Measurements from ENCODE around the gene HOXB5. TPM values are rescaled to one million over a fixed set of nuclear protein-coding genes. Genes with fewer than 3 reads are reported as not detected.
A peak's percentile ranks its signal among the peaks of the same experiment; 100 is the strongest.

Gene HOXB5
- total RNA-seq, 2 donors from 2014 or later, result 0.56 to 3.8 TPM

DNA sequence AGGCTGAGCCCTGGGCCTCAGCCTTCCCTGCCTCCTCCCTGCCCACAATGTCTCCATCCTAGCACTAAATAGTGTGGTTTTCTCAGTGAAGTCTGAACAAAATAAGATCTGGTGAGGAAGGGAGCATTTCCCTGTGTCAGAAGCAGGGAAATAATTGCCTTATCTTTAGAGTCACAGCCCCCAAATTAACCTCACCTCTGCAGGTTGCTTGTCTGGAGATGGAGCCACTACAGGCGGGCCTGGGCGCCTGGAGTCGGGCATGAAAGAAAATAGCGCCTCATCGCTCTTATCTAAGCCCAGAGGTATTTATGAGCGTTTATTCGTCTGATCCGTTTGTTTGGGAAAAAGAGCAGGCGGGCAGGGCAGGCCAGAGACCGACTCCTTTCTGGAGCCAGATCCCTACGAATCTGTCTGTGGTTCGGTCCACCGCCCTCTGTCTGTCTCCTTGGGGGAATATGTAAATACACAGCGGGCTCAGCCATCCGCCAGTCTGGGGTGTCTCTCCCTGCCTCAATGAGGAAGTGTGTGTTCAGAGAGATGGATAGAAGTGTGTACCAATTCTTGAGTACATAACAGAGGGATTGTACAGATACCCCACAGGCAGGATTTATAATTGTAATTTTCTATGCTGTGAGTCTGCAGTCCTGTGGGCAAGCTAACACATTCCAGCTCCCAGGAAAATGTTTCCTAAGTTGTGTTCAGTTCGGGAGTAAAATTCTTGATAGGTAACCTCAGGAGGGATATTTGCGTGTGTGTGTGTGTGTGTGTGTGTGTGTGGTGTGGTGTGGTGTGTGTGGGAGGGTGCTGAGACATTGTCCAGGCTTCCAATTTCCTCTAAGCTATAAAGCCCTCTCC is 6.9 kb upstream of the HOXB5 start:
- TF ChIP-seq, protein P1, sequence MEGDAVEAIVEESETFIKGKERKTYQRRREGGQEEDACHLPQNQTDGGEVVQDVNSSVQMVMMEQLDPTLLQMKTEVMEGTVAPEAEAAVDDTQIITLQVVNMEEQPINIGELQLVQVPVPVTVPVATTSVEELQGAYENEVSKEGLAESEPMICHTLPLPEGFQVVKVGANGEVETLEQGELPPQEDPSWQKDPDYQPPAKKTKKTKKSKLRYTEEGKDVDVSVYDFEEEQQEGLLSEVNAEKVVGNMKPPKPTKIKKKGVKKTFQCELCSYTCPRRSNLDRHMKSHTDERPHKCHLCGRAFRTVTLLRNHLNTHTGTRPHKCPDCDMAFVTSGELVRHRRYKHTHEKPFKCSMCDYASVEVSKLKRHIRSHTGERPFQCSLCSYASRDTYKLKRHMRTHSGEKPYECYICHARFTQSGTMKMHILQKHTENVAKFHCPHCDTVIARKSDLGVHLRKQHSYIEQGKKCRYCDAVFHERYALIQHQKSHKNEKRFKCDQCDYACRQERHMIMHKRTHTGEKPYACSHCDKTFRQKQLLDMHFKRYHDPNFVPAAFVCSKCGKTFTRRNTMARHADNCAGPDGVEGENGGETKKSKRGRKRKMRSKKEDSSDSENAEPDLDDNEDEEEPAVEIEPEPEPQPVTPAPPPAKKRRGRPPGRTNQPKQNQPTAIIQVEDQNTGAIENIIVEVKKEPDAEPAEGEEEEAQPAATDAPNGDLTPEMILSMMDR (IDR thresholded peaks at IDR 0.05), result no peak
- Histone ChIP-seq H3K36me3 (peaks cover 3% of the 10 kb centered on the region), H3K9me3 (no peaks in the 10 kb centered on the region), H3K27me3 (replicated peaks; ENCODE audit: insufficient read depth) (no peaks in the 10 kb centered on the region), H3K4me3 (no peak overlapping the region), H3K27ac (no peak overlapping the region), H3K4me1 (ENCODE audit: control insufficient read depth in 1 of 2, low read depth in 2 of 2) (peaks cover 9 to 46% of the 10 kb centered on the region in 2 donors)
- ATAC-seq (ENCODE audit: insufficient number of reproducible peaks, low FRiP score, low read depth) (no peak), DNase-seq (ENCODE audit: low spot score) (no peak)

DNA sequence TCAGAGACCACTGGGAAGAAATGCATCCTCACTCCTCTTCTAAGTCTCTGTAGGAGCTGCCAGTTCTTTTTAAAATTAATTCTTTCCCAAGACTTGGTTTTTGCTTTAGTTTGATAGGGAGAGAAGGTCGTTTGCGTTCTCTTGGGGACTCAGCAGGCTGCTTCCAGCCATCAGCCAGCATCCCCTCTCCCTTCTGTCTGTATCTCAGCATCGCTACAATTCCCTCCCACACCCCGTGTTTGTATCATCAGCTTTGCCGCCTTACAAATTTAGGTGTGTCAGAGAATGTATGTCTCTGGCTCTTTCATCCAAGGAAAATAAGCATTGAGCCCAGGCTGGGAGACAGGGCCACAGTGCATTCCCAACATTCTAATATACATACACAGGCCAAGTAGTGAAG is 5.8 kb upstream of the HOXB5 start:
- TF ChIP-seq, protein P1 (IDR thresholded peaks at IDR 0.05), result no peak
- no peak overlapping the region for H3K4me3 ChIP-seq
- no peak overlapping the region for H3K27ac ChIP-seq
- no peak for ATAC-seq (ENCODE audit: insufficient number of reproducible peaks, low FRiP score, low read depth)
- no peak for DNase-seq (ENCODE audit: low spot score)
- no peaks in the 10 kb centered on the region for H3K27me3 ChIP-seq (replicated peaks; ENCODE audit: insufficient read depth)
- H3K9me3 ChIP-seq, result no peaks in the 10 kb centered on the region
- H3K4me1 ChIP-seq (ENCODE audit: control insufficient read depth in 1 of 2, low read depth in 2 of 2), result peaks cover 9 to 46% of the 10 kb centered on the region in 2 donors
- H3K36me3 ChIP-seq, result peaks cover 8% of the 10 kb centered on the region

DNA sequence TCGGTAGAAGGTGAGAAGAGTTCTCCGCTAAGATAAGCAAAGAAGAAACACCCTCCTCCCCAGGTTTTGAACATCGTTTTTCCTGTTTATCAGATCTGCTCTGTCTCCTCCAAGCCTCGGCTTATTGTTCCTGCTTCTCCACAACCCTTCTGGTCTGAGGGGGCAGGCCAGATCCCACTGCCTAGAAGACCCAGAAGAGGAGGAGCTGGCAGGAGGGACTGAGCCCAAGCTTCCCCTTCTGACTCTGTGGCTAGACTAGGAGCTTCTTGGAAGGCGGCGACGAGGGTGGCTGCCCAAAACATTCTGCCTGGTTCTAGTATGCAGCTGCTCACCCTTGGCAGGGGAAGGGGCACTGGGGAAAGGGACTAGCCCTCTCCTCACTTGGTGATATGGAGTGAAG is 5.2 kb upstream of the HOXB5 start:
- Histone ChIP-seq H3K27ac (no peak overlapping the region), H3K27me3 (replicated peaks; ENCODE audit: insufficient read depth) (no peaks in the 10 kb centered on the region), H3K9me3 (no peaks in the 10 kb centered on the region), H3K36me3 (peaks cover 8% of the 10 kb centered on the region), H3K4me3 (no peak overlapping the region), H3K4me1 (ENCODE audit: control insufficient read depth in 1 of 2, low read depth in 2 of 2) (peaks cover 9 to 46% of the 10 kb centered on the region in 2 donors)
- DNase-seq (ENCODE audit: low spot score), result no peak
- TF ChIP-seq, protein P1 (IDR thresholded peaks at IDR 0.05), result no peak
- ATAC-seq (ENCODE audit: insufficient number of reproducible peaks, low FRiP score, low read depth), result no peak

DNA sequence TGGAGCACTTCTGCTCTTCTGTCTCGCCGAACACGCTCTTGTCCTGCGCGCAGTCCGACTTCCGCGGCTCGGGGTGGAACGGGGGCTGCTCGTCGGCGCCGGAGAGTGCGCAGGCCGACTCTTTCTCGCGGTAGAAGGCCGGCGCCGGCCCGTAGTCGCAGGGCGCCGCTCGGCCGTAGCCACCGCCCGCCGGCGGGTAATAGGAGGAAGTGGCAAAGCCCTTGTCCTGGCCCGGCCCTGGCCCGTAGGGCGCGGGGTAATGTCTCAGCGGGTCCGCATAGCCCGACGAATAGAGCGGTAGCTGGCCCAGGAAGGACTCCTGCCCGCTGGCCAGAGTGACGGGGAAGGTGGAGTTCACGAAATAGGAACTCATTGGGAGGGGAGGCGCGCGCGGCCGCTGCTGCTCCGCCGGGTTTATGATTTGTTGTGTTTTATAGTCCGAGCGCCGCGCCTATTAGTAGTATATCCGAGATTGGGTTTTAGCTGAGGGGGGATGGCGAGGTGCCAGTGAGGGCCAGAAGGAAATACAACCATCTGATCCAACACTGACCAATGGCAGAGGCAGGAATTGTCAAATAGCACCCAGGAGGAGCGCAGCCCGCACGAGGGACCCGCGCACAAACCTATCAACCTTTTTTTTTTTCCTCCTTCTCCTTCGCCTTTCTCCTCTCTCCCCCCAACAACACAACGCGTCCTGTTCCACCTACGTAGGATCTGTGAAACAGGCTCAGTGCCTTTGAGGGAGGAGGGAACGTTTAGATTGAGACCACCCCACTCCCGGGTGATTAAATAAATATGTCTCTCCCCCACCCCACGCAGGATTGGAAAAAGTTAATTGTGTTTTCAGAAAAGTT is 4.4 kb upstream of the HOXB5 start:
- Histone ChIP-seq H3K36me3 (peaks cover 8% of the 10 kb centered on the region), H3K27me3 (replicated peaks; ENCODE audit: insufficient read depth) (no peaks in the 10 kb centered on the region), H3K9me3 (no peaks in the 10 kb centered on the region), H3K27ac (peak overlapping the region in 1 of 2 donors; percentile 49), H3K4me3 (peak overlapping the region; percentile 84), H3K4me1 (ENCODE audit: control insufficient read depth in 1 of 2, low read depth in 2 of 2) (peaks cover 9 to 45% of the 10 kb centered on the region in 2 donors)
- ATAC-seq (ENCODE audit: insufficient number of reproducible peaks, low FRiP score, low read depth) (peak; percentile 21), DNase-seq (ENCODE audit: low spot score) (no peak)
- TF ChIP-seq, protein P1 (IDR thresholded peaks at IDR 0.05), result no peak

DNA sequence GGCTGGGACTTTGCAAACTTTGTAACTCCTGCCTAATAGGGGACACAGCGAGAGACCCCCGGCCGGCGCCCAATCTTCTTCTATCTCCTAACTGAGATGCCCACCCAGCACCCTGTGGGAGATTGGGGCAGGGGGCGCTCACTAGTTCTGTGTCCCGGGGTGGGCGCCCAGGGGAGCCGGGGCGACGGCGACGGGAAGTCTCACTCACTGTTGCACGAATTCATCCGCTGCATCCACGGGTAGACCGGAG is 3.9 kb upstream of the HOXB5 start:
- TF ChIP-seq, protein P1 (IDR thresholded peaks at IDR 0.05), result no peak
- no peaks in the 10 kb centered on the region for H3K9me3 ChIP-seq
- peaks cover 9 to 40% of the 10 kb centered on the region in 2 donors for H3K4me1 ChIP-seq (ENCODE audit: control insufficient read depth in 1 of 2, low read depth in 2 of 2)
- DNase-seq (ENCODE audit: low spot score) (no peak), ATAC-seq (ENCODE audit: insufficient number of reproducible peaks, low FRiP score, low read depth) (no peak)
- H3K36me3 ChIP-seq, result peaks cover 8% of the 10 kb centered on the region
- H3K4me3 ChIP-seq, result peak overlapping the region; percentile 84
- H3K27me3 ChIP-seq (replicated peaks; ENCODE audit: insufficient read depth), result no peaks in the 10 kb centered on the region
- H3K27ac ChIP-seq, result peak overlapping the region in 1 of 2 donors; percentile 49
